WTC11 (cell line): ENCODE results near the gene PIK3CA. TPM values are rescaled to one million over a fixed set of nuclear protein-coding genes. Genes with fewer than 3 reads are reported as not detected.
A peak's percentile ranks its signal among the peaks of the same experiment; 100 is the strongest.
"Not testable (repeated sequence)": the region's sequence is repeated elsewhere in the genome, so short reads cannot be mapped to it uniquely, and the experiment has no call there.

ENCODE experiments used
- ATAC-seq: fragments of 200-7000 bp; cut with Tn5 transposase; 2 replicates; pipeline ENCODE4 v1.10.0; 2021; ENCODE audit warnings: mild to moderate bottlenecking, moderate library complexity
- CTCF ChIA-PET: fragments of 300-600 bp; sonication (Branson Sonifier 250); formaldehyde crosslinking; loops from one replicate; lab custom pipeline; 2021; ENCODE audit warnings: antibody characterized with exemption; lab: Charles Lee
- POLR2A ChIA-PET: fragments of 350-600 bp; sonication (Branson Sonifier 250); formaldehyde crosslinking; loops from one replicate; lab custom pipeline; 2021; ENCODE audit warnings: antibody characterized with exemption; lab: Charles Lee
- DNase-seq: peaks from one replicate; pipeline ENCODE4 v3.0.0; 2021; ENCODE audit warnings: low spot score
- H3K27ac Mint-ChIP-seq: 2 replicates; pipeline ENCODE4 v1.8.0; 2021; ENCODE audit warnings: mixed read lengths
- H3K27me3 Mint-ChIP-seq: 2 replicates; pipeline ENCODE4 v1.8.0; 2021; ENCODE audit warnings: low read depth, mild to moderate bottlenecking, moderate library complexity, mixed read lengths
- H3K36me3 Mint-ChIP-seq: 2 replicates; pipeline ENCODE4 v1.8.0; 2021; ENCODE audit warnings: mixed read lengths
- H3K4me1 Mint-ChIP-seq: 2 replicates; pipeline ENCODE4 v1.8.0; 2022; ENCODE audit warnings: mixed read lengths
- H3K4me3 Mint-ChIP-seq: 2 replicates; pipeline ENCODE4 v1.8.0; 2021; ENCODE audit warnings: mild to moderate bottlenecking, moderate library complexity, mixed read lengths
- H3K9me3 Mint-ChIP-seq: 2 replicates; pipeline ENCODE4 v1.8.0; 2021; ENCODE audit warnings: mixed read lengths
- AR ChIP-seq: fragments of 250-450 bp; sonication (Bioruptor Pico); IDR thresholded peaks from 2 replicates; pipeline ENCODE4 v1.9.0; 2021; ENCODE audit warnings: mild to moderate bottlenecking
- ATF2 ChIP-seq: sonication (generic); formaldehyde crosslinking; IDR thresholded peaks from 2 replicates; pipeline ENCODE4 v1.8.1; 2022; ENCODE audit warnings: low read depth, missing genetic modification reagents, borderline replicate concordance
- CDX4 ChIP-seq: fragments of 250-450 bp; sonication (Bioruptor Pico); IDR thresholded peaks from 2 replicates; pipeline ENCODE4 v1.9.0; 2021; ENCODE audit warnings: moderate library complexity, mild to moderate bottlenecking, inconsistent platforms, borderline replicate concordance
- CREM ChIP-seq: sonication (generic); formaldehyde crosslinking; IDR thresholded peaks from 2 replicates; pipeline ENCODE4 v1.8.1; 2022; ENCODE audit warnings: mild to moderate bottlenecking, missing genetic modification reagents, moderate library complexity
- GRHL2 ChIP-seq: fragments of 250-450 bp; sonication (Bioruptor Pico); IDR thresholded peaks from 2 replicates; pipeline ENCODE4 v1.8.0; 2022; ENCODE audit warnings: mild to moderate bottlenecking, moderate library complexity; ENCODE audit not compliant: insufficient replicate concordance, severe bottlenecking
- NFATC4 ChIP-seq: fragments of 250-450 bp; sonication (Bioruptor Pico); IDR thresholded peaks from 2 replicates; pipeline ENCODE4 v1.9.0; 2021; ENCODE audit warnings: mild to moderate bottlenecking
- NR1H2 ChIP-seq: sonication (generic); formaldehyde crosslinking; IDR thresholded peaks from 2 replicates; pipeline ENCODE4 v1.9.0; 2021; ENCODE audit warnings: mild to moderate bottlenecking, moderate library complexity, missing genetic modification reagents
- PRDM15 ChIP-seq: sonication (generic); formaldehyde crosslinking; IDR thresholded peaks from 2 replicates; pipeline ENCODE4 v1.8.0; 2022; ENCODE audit warnings: missing genetic modification reagents
- RORB ChIP-seq: fragments of 250-450 bp; sonication (Bioruptor Pico); IDR thresholded peaks from 2 replicates; pipeline ENCODE4 v1.9.0; 2021; ENCODE audit warnings: mild to moderate bottlenecking
- SOX15 ChIP-seq: fragments of 250-450 bp; sonication (Bioruptor Pico); IDR thresholded peaks from 2 replicates; pipeline ENCODE4 v1.9.0; 2021; ENCODE audit warnings: mild to moderate bottlenecking
- TP53 ChIP-seq: sonication (generic); formaldehyde crosslinking; IDR thresholded peaks from 2 replicates; pipeline ENCODE4 v1.8.1; 2023; ENCODE audit warnings: mild to moderate bottlenecking, missing genetic modification reagents
- ZBTB43 ChIP-seq: sonication (generic); formaldehyde crosslinking; IDR thresholded peaks from 2 replicates; pipeline ENCODE4 v1.8.1; 2023; ENCODE audit warnings: mild to moderate bottlenecking, missing genetic modification reagents
- total RNA-seq: library from RNA; stranded (reverse); gene quantifications from 3 replicates; pipeline ENCODE4 v1.2.3, GENCODE V29; 2021

PIK3CA gene
- total RNA-seq, 1 experiment from 2014 or later = 10.1 TPM

GRCh38 chr3:179196700-179197099 lies 48.5 kb downstream of the PIK3CA start:
- DNase-seq = no peak

GRCh38 chr3:179200790-179201189 lies 52.6 kb downstream of the PIK3CA start:
- TF ChIP-seq SOX15 (CRISPR knock-in tag) = no peak
- TF ChIP-seq, all 79 proteins: peak for 0
- H3K27me3 Mint-ChIP-seq = no peaks in the 10 kb centered on the region
- no peak overlapping the region for H3K27ac Mint-ChIP-seq
- peaks cover 28% of the 10 kb centered on the region for H3K36me3 Mint-ChIP-seq
- ChIA-PET POLR2A (no interaction called here), CTCF (no interaction called here)
- DNase-seq (no peak), ATAC-seq (no peak)
- H3K9me3 Mint-ChIP-seq = no peaks in the 10 kb centered on the region
- peaks cover 14% of the 10 kb centered on the region for H3K4me1 Mint-ChIP-seq
- H3K4me3 Mint-ChIP-seq = no peak overlapping the region

More at GRCh38 chr3:179196700-179197099, 48.5 kb downstream of the PIK3CA start:
- Mint-ChIP-seq H3K27ac (peak overlapping the region; percentile 88), H3K4me1 (peaks cover 38% of the 10 kb centered on the region), H3K4me3 (no peak overlapping the region), H3K36me3 (peaks cover 13% of the 10 kb centered on the region), H3K9me3 (no peaks in the 10 kb centered on the region), H3K27me3 (no peaks in the 10 kb centered on the region)
- ChIA-PET POLR2A (no interaction called here), CTCF (no interaction called here)
- ATAC-seq = peak; percentile 68
- no peak for TF ChIP-seq CREM (CRISPR knock-in tag)
- TF ChIP-seq NFATC4 = no peak
- no peak for TF ChIP-seq ATF2 (CRISPR knock-in tag)
- no peak for TF ChIP-seq ZBTB43 (CRISPR knock-in tag)
- TF ChIP-seq TP53 (CRISPR knock-in tag) = no peak
- TF ChIP-seq AR (CRISPR knock-in tag) = no peak
- no peak for TF ChIP-seq CDX4 (CRISPR knock-in tag)

- H3K36me3 Mint-ChIP-seq, H3K4me1 Mint-ChIP-seq, H3K27ac Mint-ChIP-seq, H3K9me3 Mint-ChIP-seq, H3K4me3 Mint-ChIP-seq, ATAC-seq, DNase-seq, CTCF ChIA-PET, POLR2A ChIA-PET, H3K27me3 Mint-ChIP-seq: not testable (repeated sequence)
Observed at GRCh38 chr3:179215550-179215949, 67.4 kb downstream of the PIK3CA start.

GRCh38 chr3:179218213-179218612 lies 70.1 kb downstream of the PIK3CA start:
- ATAC-seq, H3K27ac Mint-ChIP-seq, DNase-seq, CTCF ChIA-PET, POLR2A ChIA-PET, H3K4me3 Mint-ChIP-seq, H3K36me3 Mint-ChIP-seq, H3K9me3 Mint-ChIP-seq, H3K4me1 Mint-ChIP-seq, H3K27me3 Mint-ChIP-seq: not testable (repeated sequence)

- ChIA-PET CTCF (no interaction called here), POLR2A (interaction anchor here (0.6 kb wide), 1 partner anchor 22 kb away, joined by 8 read pairs; no protein-coding TSS in a partner anchor)
- H3K4me1 Mint-ChIP-seq = 0 out of 2 replicates have a peak, but pooled peaks cover 2% of the 10 kb centered on the region
- TF ChIP-seq PRDM15 = no peak
- TF ChIP-seq GRHL2 (CRISPR knock-in tag) = no peak
- no peak for TF ChIP-seq RORB (CRISPR knock-in tag)
- TF ChIP-seq NR1H2 (CRISPR knock-in tag) = no peak
- TF ChIP-seq TP53 (CRISPR knock-in tag) = no peak
- no peaks in the 10 kb centered on the region for H3K9me3 Mint-ChIP-seq
- H3K27me3 Mint-ChIP-seq = no peaks in the 10 kb centered on the region
- H3K4me3 Mint-ChIP-seq = no peak overlapping the region
- H3K27ac Mint-ChIP-seq = no peak overlapping the region
- 0 out of 2 replicates have a peak, but pooled peaks cover 11% of the 10 kb centered on the region for H3K36me3 Mint-ChIP-seq
- DNase-seq = no peak
- ATAC-seq = no peak
Observed at GRCh38 chr3:179223548-179223947, 75.4 kb downstream of the PIK3CA start.
